ENCODE data around the gene IQUB. TPM values are rescaled to one million over a fixed set of nuclear protein-coding genes. Genes with fewer than 3 reads are reported as not detected.

Gene IQUB
- total RNA-seq, 1 experiment from 2014 or later = 0.98 TPM

GRCh38 chr7:123580406-123581161 is 46.2 kb upstream of the IQUB start:
- ChIA-PET POLR2A (ENCODE audit: unreplicated experiment) (no interaction called here), CTCF (interaction anchor here (1.0 kb wide), 1 partner anchor 85 kb away, joined by 3 read pairs; no protein-coding TSS in a partner anchor)
- Histone ChIP-seq H4K20me1 (ENCODE audit: insufficient read depth) (no peaks in the 10 kb centered on the region), H3K9me3 (ENCODE audit: insufficient read depth, low read depth) (no peaks in the 10 kb centered on the region), H3K36me3 (ENCODE audit: low read depth) (no peaks in the 10 kb centered on the region), H3K4me2 (peak overlapping the region; percentile 50), H2AFZ (no peak overlapping the region), H3K27me3 (ENCODE audit: insufficient read depth, low read depth) (no peaks in the 10 kb centered on the region), H3K79me2 (ENCODE audit: low read depth) (no peaks in the 10 kb centered on the region), H3F3A (ENCODE audit: insufficient read depth, low read depth) (no peaks in the 10 kb centered on the region), H3K9me2 (ENCODE audit: insufficient read depth) (no peaks in the 10 kb centered on the region), H3K27ac (no peak overlapping the region), H3K4me1 (replicated peaks; ENCODE audit: insufficient read depth) (no peaks in the 10 kb centered on the region), H3K4me3 (no peak overlapping the region)
- TF ChIP-seq EZH2 (IDR thresholded peaks at IDR 0.05; ENCODE audit: low read depth) = no peak
- peak; percentile 82 for TF ChIP-seq CTCF (conservative IDR thresholded peaks at IDR 0.05)
- no TSS peak for BruUV-seq (replicated peaks)
- peak; percentile 23 to 36 for DNase-seq
- intact Hi-C loops (cut with micrococcal nuclease; ENCODE audit: unreplicated experiment) = loop anchor here (2.0 to 5.0 kb wide), 4 partner anchors 42 to 284 kb away; partner anchors contain the start of gene IQUB

GRCh38 chr7:123579416-123579815 is 45.0 kb upstream of the IQUB start:
- no peaks in the 10 kb centered on the region for H4K20me1 ChIP-seq (ENCODE audit: insufficient read depth)
- ChIA-PET POLR2A (ENCODE audit: unreplicated experiment) (no interaction called here), CTCF (no interaction called here)
- no peak overlapping the region for H3K4me2 ChIP-seq
- H3F3A ChIP-seq (ENCODE audit: insufficient read depth, low read depth) = no peaks in the 10 kb centered on the region
- no peak overlapping the region for H3K27ac ChIP-seq
- DNase-seq = no peak
- intact Hi-C loops (cut with micrococcal nuclease; ENCODE audit: unreplicated experiment) = loop anchor here (10.0 kb wide), 1 partner anchor 215 kb away; no protein-coding TSS in a partner anchor
- H3K4me3 ChIP-seq = no peak overlapping the region
- TF ChIP-seq CTCF (conservative IDR thresholded peaks at IDR 0.05) (no peak), EZH2 (IDR thresholded peaks at IDR 0.05; ENCODE audit: low read depth) (no peak)
- no TSS peak for BruUV-seq (replicated peaks)
- no peaks in the 10 kb centered on the region for H3K4me1 ChIP-seq (replicated peaks; ENCODE audit: insufficient read depth)
- no peaks in the 10 kb centered on the region for H3K36me3 ChIP-seq (ENCODE audit: low read depth)
- H3K9me3 ChIP-seq (ENCODE audit: insufficient read depth, low read depth) = no peaks in the 10 kb centered on the region
- H3K79me2 ChIP-seq (ENCODE audit: low read depth) = no peaks in the 10 kb centered on the region
- no peaks in the 10 kb centered on the region for H3K27me3 ChIP-seq (ENCODE audit: insufficient read depth, low read depth)
- no peak overlapping the region for H2AFZ ChIP-seq
- no peaks in the 10 kb centered on the region for H3K9me2 ChIP-seq (ENCODE audit: insufficient read depth)

- ChIA-PET POLR2A (ENCODE audit: unreplicated experiment) (no interaction called here), CTCF (no interaction called here)
- no peaks in the 10 kb centered on the region for H3K9me2 ChIP-seq (ENCODE audit: insufficient read depth)
- no peaks in the 10 kb centered on the region for H3K9me3 ChIP-seq (ENCODE audit: insufficient read depth, low read depth)
- no peak overlapping the region for H3K27ac ChIP-seq
- no peaks in the 10 kb centered on the region for H3K27me3 ChIP-seq (ENCODE audit: insufficient read depth, low read depth)
- H3K79me2 ChIP-seq (ENCODE audit: low read depth) = no peaks in the 10 kb centered on the region
- H3K4me3 ChIP-seq = no peak overlapping the region
- no peak for DNase-seq
- TF ChIP-seq EZH2 (IDR thresholded peaks at IDR 0.05; ENCODE audit: low read depth) (no peak), CTCF (conservative IDR thresholded peaks at IDR 0.05) (no peak)
- H3K4me1 ChIP-seq (replicated peaks; ENCODE audit: insufficient read depth) = no peaks in the 10 kb centered on the region; the same call in 1 of the 2 replicates
- no peaks in the 10 kb centered on the region for H3K36me3 ChIP-seq (ENCODE audit: low read depth)
- no peaks in the 10 kb centered on the region for H3F3A ChIP-seq (ENCODE audit: insufficient read depth, low read depth)
- H4K20me1 ChIP-seq (ENCODE audit: insufficient read depth) = no peaks in the 10 kb centered on the region
- no peak overlapping the region for H2AFZ ChIP-seq
- H3K4me2 ChIP-seq = no peak overlapping the region
- no TSS peak for BruUV-seq (replicated peaks)
- intact Hi-C loops (cut with micrococcal nuclease; ENCODE audit: unreplicated experiment) = loop anchor here (10.0 kb wide), 1 partner anchor 221 kb away; no protein-coding TSS in a partner anchor
Measured at GRCh38 chr7:123573896-123574467, 39.6 kb upstream of the IQUB start.
